ENCODE data around the gene ANKRD30B. TPM values are rescaled to one million over a fixed set of nuclear protein-coding genes. Genes with fewer than 3 reads are reported as not detected.

ANKRD30B gene
- total and polyA plus RNA-seq, 9 of the 15 experiments (the other 6 are each of a cell fraction or from before 2014, with no cell fraction given), result not detected

- DNase-seq (ENCODE audit: extremely low read depth in 1 of 4, low spot score in 3 of 4), result no peak
- H2AFZ ChIP-seq (ENCODE audit: low read depth, low read length), result no peak overlapping the region
- no TSS peak for BruUV-seq (replicated peaks)
- in situ Hi-C loops (cut with MboI), result no loop called here
- WGBS (ENCODE audit: insufficient coverage, low coverage, missing lambda C conversion rate), result 2% methylated on average over 3 of the region's 3 CpGs
- TF ChIP-seq FUS (optimal IDR thresholded peaks at IDR 0.05; ENCODE audit: low read depth, low read length), result no peak
- no peak for TF ChIP-seq ILK (tag; IDR thresholded peaks at IDR 0.05; ENCODE audit: borderline replicate concordance, low read depth)
- no peak for TF ChIP-seq ZBTB2 (IDR thresholded peaks at IDR 0.05)
- no peak for TF ChIP-seq NFIX (CRISPR knock-in tag; IDR thresholded peaks at IDR 0.05; ENCODE audit: low read depth)
- TF ChIP-seq E4F1 (CRISPR knock-in tag; IDR thresholded peaks at IDR 0.05; ENCODE audit: borderline replicate concordance), result no peak
- TF ChIP-seq SIX5 (IDR thresholded peaks at IDR 0.05; ENCODE audit: borderline replicate concordance in 1 of 2, insufficient read depth in 1 of 2, low read depth in 1 of 2, low read length in 2 of 2), result no peak
- no peak for TF ChIP-seq CHD2 (IDR thresholded peaks at IDR 0.05; ENCODE audit: low read depth, low read length)
- no peak for TF ChIP-seq NR2C1 (IDR thresholded peaks at IDR 0.05)
- no peak for TF ChIP-seq NR2C1 (tag; IDR thresholded peaks at IDR 0.05)
- no peak for TF ChIP-seq SAP30 (IDR thresholded peaks at IDR 0.05; ENCODE audit: borderline replicate concordance, insufficient read depth, low read depth, low read length, poor library complexity, severe bottlenecking)
- no peak for ATAC-seq
- H3K9ac ChIP-seq (ENCODE audit: insufficient read depth in 1 of 2, low read depth in 2 of 2, low read length in 2 of 2), result no peak overlapping the region
- no peak overlapping the region for H3K27ac ChIP-seq (ENCODE audit: extremely low read depth, low read depth, low read length)
- H3K79me2 ChIP-seq (ENCODE audit: control insufficient read depth, insufficient read depth, low read length), result no peaks in the 10 kb centered on the region
- ChIA-PET POLR2A (no interaction called here), CTCF (ENCODE audit: low intra/inter-chr PET ratio) (no interaction called here)
- H4K20me1 ChIP-seq (replicated peaks; ENCODE audit: control insufficient read depth, insufficient read depth, low read length), result no peaks in the 10 kb centered on the region
- intact Hi-C loops (cut with micrococcal nuclease), result no loop called here
- no peaks in the 10 kb centered on the region for H3K27me3 ChIP-seq (ENCODE audit: control insufficient read depth in 2 of 2, insufficient read depth in 2 of 2, low read length in 2 of 2)
- H3K4me2 ChIP-seq (ENCODE audit: insufficient read depth, low read length), result no peak overlapping the region
- no peaks in the 10 kb centered on the region for H3K4me1 ChIP-seq (replicated peaks in 1 of 2; ENCODE audit: control insufficient read depth in 2 of 2, insufficient read depth in 2 of 2, low read length in 2 of 2)
- H3K9me1 ChIP-seq (ENCODE audit: control insufficient read depth, insufficient read depth, low read length), result no peaks in the 10 kb centered on the region
- no peaks in the 10 kb centered on the region for H3K36me3 ChIP-seq (ENCODE audit: control insufficient read depth, insufficient read depth, low read length)
- no peak for FAIRE-seq
- no peaks in the 10 kb centered on the region for H3K9me3 ChIP-seq (replicated peaks; ENCODE audit: control insufficient read depth, insufficient read depth, low read depth, low read length)
- no peak overlapping the region for H3K4me3 ChIP-seq
These were observed 33.7 kb downstream of the ANKRD30B start for GRCh38 chr18:14781671-14782070.
